Suppressor macrophage treated with lipopolysaccharide for 1 hour (primary cell): ENCODE data around the gene BMP3.
"Not testable (repeated sequence)": the region's sequence is repeated elsewhere in the genome, so short reads cannot be mapped to it uniquely, and the experiment has no call there.

ENCODE experiments used
- DNase-seq, 3 donors: peaks; one replicate each; pipeline ENCODE4 v3.0.0-alpha.2; 2020 to 2022

Gene BMP3

GRCh38 chr4:81030061-81030980, at the start of gene BMP3:
BMP3 (plus strand) TSS chr4:81030708; CDS start chr4:81031285, 577 bp downstream.
- DNase-seq = peak in 2 of 3 donors; percentile 4 to 12

GRCh38 chr4:80986011-80986410, 44.5 kb upstream of the BMP3 start:
- no peak for DNase-seq

GRCh38 chr4:80989921-80990544, 40.5 kb upstream of the BMP3 start:
- peak; percentile 63 to 73 (median 73) for DNase-seq

GRCh38 chr4:80990851-80991250, 39.7 kb upstream of the BMP3 start:
- no peak for DNase-seq

- no peak for DNase-seq
Measured at GRCh38 chr4:80999943-81000342, 30.6 kb upstream of the BMP3 start.

- DNase-seq = no peak
Measured at GRCh38 chr4:81003597-81004111, 26.9 kb upstream of the BMP3 start.

- DNase-seq = no peak
Measured at GRCh38 chr4:81007417-81007816, 23.1 kb upstream of the BMP3 start.

- DNase-seq = not testable (repeated sequence)
Measured at GRCh38 chr4:81016566-81016965, 13.9 kb upstream of the BMP3 start.

GRCh38 chr4:81019006-81019405, 11.5 kb upstream of the BMP3 start:
- no peak for DNase-seq

- DNase-seq = no peak
Measured at GRCh38 chr4:81021142-81021944, 9.2 kb upstream of the BMP3 start.

GRCh38 chr4:81021981-81022380, 8.5 kb upstream of the BMP3 start:
- no peak for DNase-seq

- no peak for DNase-seq
Measured at GRCh38 chr4:81023484-81023883, 7.0 kb upstream of the BMP3 start.

- DNase-seq = no peak
Measured at GRCh38 chr4:81030981-81031791, 678 bp downstream of the BMP3 start.

GRCh38 chr4:81031796-81032551, 1.5 kb downstream of the BMP3 start:
- no peak for DNase-seq

GRCh38 chr4:81032771-81033684, 2.5 kb downstream of the BMP3 start:
- DNase-seq = no peak

- no peak for DNase-seq
Measured at GRCh38 chr4:81038636-81039350, 8.3 kb downstream of the BMP3 start.

- DNase-seq = peak in 2 of 3 donors; percentile 3 to 10
Measured at GRCh38 chr4:81039351-81039972, 9.0 kb downstream of the BMP3 start.

GRCh38 chr4:81040012-81040659, 9.6 kb downstream of the BMP3 start:
- peak in 2 of 3 donors; percentile 22 to 42 for DNase-seq
